ENCODE data around the gene CFAP119. TPM values are rescaled to one million over a fixed set of nuclear protein-coding genes. Genes with fewer than 3 reads are reported as not detected.

CFAP119 gene
- polyA plus RNA-seq, 4 donors, result 2.2 to 12.2 (median 8.5) TPM

DNA sequence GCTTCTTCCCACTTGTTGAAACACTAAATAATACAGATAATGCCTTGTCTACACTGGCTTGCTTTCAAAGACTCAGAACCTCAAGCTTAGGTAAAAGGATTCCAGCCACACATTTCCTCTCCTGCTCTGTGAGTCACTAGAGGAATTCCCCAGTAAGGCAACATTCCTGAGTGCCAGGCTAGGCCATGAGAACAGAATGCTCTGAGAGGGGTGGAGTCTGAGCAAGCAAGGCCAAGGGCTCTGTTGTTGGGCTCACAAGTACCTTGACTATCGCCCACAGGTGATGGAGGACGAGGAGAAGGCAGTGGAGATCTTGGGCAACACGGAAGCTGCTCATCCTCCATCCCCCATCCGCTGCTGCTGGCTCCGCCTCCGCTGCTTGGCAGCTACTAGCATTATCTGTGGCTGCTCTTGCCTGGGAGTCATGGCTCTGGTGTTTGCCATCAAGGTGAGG is 20.4 kb downstream of the CFAP119 start:
- DNase-seq (ENCODE audit: low read depth in 4 of 4, low spot score in 3 of 4), result no peak

DNA sequence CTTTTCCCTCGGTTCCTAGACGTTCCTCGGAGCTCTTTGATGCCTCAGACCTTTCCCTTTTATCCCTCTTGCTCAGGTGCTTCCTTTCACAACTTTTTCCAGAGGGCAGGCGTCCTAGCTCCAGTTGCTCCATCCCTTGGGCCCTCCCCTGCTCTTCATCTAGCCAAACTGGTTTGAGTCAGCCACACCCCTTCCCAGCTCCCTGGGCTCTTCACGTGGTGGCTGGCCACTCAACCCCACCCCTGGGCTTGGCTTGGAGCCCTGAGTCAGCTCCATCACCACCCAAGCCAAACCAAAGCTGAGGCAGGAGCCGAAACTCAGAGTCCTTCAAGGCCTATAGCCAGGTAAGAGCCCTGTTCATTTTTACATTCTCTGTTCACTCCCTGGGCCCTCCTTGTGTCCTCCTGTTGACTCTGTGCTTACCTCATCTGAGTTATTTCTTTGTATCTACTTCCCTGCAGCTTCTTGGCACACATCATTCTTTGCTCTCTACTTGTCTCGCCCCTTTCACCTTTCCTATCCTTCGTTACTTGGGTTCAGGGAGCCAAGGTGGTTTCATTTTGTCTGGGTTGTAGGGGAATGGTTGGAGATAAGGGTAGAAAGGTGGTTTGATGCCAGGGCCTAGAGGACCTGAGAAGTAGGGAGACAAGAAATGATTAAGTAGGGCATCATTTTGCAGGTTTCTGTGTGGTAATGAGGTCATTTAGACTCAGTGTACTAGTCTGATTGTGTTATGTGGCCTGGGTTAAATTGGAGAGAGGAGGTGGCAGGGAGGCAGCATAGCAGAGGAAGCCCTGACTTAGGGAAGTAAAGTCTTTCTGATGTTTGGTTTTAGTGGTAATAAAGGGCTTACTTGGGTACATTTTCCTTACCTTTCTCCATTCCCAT is 21.3 kb downstream of the CFAP119 start:
- DNase-seq (ENCODE audit: low read depth in 4 of 4, low spot score in 3 of 4), result peak in 2 of 4 donors; percentile 12 to 46

DNA sequence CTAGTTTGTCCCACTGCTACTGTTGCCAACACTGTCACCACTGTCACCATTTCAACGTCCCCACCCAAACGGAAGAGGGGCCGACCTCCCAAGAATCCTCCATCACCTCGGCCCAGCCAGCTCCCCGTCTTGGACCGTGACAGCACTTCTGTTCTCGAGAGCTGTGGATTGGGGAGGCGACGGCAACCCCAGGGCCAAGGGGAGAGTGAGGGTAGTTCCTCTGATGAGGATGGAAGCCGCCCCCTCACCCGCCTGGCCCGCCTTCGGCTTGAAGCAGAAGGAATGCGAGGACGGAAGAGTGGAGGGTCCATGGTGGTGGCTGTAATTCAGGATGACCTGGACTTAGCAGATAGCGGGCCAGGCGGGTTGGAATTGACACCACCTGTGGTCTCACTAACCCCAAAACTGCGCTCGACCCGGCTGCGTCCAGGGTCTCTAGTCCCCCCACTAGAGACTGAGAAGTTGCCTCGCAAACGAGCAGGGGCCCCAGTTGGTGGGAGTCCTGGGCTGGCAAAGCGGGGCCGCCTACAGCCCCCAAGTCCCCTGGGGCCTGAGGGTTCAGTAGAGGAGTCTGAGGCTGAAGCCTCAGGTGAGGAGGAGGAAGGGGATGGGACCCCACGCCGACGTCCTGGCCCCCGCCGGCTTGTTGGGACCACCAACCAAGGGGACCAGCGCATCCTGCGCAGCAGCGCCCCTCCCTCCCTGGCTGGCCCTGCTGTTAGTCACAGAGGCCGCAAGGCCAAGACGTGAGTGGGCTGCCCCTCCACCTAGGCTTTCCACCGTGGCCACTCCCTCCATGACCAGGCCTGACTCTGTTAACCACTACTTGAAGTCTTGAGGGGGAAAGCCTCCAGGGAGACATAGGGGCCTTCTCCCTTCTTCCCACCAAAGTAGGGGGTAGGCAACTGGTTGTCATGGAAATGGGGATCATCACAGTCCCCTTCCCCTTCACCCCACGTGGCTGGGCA is 22.6 kb downstream of the CFAP119 start:
- DNase-seq (ENCODE audit: low read depth in 4 of 4, low spot score in 3 of 4), result no peak

DNA sequence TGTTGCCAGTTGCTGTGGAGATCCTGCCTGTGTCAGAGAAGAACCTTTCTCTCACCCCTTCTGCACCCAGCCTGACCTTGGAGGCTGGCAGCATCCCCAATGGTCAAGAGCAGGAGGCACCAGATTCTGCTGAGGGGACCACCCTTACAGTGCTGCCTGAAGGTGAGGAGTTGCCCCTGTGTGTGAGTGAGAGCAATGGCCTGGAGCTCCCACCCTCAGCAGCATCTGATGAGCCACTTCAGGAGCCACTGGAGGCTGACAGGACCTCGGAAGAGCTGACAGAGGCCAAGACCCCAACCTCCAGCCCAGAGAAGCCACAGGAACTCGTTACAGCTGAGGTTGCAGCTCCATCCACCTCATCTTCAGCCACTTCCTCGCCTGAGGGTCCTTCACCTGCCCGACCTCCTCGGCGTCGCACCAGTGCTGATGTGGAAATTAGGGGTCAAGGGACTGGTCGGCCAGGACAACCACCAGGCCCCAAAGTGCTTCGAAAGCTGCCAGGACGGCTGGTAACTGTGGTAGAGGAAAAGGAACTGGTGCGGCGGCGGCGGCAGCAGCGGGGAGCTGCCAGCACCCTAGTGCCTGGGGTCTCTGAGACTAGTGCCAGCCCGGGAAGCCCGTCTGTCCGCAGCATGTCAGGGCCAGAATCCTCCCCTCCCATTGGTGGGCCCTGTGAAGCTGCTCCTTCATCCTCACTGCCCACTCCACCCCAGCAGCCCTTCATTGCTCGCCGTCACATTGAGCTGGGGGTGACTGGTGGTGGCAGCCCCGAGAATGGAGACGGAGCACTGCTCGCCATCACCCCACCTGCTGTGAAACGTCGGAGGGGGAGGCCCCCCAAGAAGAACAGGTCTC is 23.8 kb downstream of the CFAP119 start:
- DNase-seq (ENCODE audit: low read depth in 4 of 4, low spot score in 3 of 4), result no peak

DNA sequence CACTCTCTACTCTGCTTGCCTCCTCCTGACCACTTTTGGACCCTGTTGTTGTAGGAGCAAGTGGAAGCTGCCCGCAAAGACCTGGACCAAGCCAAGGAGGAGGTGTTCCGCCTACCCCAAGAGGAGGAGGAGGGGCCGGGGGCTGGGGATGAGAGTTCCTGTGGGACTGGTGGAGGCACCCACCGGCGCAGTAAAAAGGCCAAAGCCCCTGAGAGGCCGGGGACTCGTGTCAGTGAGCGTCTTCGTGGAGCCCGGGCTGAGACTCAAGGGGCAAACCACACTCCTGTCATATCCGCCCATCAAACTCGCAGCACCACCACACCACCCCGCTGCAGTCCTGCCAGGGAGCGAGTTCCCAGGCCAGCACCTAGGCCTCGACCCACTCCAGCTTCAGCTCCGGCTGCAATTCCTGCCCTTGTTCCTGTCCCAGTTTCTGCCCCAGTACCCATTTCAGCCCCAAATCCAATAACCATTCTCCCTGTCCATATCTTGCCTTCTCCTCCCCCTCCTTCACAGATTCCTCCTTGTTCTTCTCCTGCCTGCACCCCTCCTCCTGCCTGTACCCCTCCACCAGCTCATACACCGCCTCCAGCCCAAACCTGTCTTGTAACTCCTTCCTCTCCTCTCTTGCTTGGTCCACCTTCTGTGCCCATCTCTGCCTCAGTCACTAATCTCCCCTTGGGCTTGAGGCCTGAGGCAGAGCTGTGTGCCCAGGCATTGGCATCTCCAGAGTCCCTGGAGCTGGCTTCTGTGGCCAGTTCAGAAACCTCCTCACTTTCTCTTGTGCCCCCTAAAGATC is 24.7 kb downstream of the CFAP119 start:
- DNase-seq (ENCODE audit: low read depth in 4 of 4, low spot score in 3 of 4), result no peak

DNA sequence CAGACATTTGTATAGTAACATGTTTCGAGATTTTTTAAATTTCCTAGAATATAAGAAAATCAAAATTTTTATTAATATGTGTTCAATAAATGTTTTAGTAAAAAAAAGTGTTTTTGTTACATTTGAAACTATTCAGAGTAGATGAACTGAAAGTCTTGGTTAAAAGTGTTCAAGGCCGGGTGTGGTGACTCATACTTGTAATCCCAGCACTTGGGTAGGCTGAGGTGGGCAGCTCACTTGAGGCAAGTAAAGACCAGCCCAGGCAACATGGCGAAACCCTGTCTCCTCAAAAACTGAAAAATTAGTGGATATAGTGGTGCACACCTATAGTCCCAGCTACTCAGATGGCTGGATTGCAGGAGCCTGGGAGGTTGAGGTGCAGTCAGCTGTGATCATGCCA is 30.5 kb downstream of the CFAP119 start:
- no peak for DNase-seq (ENCODE audit: low read depth in 4 of 4, low spot score in 3 of 4)

DNA sequence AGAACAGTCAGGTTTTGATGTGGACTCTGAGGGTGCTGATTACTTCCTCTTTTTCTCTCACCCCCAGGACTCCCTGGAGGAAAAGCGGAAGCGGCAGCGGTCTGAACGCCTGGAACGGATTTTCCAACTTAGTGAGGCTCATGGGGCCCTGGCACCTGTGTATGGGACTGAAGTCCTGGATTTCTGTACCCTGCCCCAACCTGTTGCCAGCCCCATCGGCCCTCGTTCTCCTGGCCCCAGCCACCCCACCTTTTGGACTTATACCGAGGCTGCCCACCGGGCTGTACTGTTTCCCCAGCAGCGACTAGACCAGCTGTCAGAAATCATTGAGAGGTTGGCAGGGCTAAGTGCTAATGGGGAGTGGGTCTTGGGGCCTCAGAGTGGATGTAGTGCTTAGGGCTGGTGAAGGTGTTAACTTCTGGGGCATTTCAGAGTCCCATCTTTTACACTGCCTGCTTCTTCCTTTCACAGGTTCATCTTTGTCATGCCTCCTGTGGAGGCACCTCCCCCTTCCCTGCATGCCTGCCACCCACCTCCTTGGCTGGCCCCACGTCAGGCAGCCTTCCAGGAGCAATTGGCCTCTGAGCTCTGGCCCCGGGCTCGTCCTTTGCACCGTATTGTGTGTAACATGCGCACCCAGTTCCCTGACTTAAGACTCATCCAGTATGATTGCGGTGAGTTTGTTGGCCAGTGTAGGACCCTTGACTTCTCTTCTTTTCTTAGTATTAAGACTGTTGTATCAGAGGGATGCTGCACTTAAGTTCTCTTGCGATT is 32.8 kb downstream of the CFAP119 start:
- no peak for DNase-seq (ENCODE audit: low read depth in 4 of 4, low spot score in 3 of 4)

DNA sequence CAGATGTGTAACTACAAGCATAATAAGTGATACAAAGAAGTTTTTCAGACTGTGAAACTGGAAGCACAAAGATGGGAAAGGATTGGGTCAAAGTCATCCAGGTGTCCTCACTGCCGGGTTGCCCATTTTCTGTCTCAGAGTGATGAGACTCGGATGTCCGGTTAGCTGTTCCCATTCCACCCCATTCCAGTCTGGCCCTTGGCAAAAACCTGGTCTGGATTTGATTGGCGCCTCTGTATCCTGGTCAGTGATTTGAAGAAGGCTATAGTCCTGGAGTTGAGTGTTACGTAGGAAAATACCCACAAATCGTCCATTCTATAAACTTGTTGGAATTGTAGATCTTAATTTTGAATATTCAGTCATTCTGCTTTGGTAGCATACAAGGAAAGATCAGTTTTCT is 33.5 kb downstream of the CFAP119 start:
- DNase-seq (ENCODE audit: low read depth in 4 of 4, low spot score in 3 of 4), result no peak

DNA sequence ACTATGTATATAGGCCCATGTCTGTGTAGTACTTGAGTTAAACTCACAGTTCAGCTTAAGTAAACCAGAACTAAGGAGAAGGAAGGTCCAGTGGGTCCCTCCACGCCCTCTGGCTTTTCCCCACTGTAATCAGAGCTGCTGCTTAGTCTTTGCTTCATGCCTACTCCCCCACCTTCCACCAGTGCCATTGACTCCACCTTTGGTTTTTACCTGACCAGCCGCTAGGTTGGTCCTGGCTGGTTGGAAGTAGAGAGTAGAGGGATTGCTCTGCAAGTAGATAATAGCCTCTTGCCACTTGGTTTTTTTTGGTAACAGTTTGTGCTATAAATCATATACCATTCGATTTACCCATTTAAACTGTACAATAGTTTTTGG is 36.5 kb downstream of the CFAP119 start:
- no peak for DNase-seq (ENCODE audit: low read depth in 4 of 4, low spot score in 3 of 4)

DNA sequence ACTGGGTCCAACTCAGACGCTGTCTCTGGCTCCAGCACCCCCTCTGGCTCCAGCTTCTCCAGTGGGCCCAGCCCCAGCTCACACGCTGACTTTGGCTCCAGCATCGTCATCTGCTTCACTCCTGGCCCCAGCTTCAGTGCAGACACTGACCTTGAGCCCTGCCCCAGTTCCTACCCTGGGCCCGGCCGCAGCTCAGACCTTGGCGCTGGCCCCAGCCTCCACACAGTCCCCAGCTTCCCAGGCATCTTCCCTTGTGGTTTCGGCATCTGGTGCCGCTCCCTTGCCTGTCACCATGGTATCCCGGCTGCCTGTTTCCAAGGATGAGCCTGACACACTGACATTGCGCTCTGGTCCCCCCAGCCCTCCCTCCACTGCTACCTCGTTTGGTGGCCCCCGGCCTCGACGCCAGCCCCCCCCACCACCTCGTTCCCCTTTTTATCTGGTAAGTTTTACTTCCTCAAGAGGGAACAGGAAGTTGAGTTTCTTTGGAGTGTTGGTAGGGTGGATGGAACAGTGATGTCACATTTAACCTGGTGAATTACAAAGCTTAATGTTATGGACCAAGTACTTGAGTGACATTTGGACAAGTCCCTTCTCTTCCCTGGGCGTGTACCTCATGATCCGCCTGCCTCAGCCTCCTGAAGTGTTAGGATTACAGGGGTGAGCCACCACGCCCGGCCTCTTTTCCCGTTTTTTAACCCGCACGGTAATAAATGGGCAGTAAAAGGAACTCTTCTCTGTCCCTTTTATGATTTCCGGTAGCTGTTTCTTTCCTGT is 37.0 kb downstream of the CFAP119 start:
- DNase-seq (ENCODE audit: low read depth in 4 of 4, low spot score in 3 of 4), result no peak

DNA sequence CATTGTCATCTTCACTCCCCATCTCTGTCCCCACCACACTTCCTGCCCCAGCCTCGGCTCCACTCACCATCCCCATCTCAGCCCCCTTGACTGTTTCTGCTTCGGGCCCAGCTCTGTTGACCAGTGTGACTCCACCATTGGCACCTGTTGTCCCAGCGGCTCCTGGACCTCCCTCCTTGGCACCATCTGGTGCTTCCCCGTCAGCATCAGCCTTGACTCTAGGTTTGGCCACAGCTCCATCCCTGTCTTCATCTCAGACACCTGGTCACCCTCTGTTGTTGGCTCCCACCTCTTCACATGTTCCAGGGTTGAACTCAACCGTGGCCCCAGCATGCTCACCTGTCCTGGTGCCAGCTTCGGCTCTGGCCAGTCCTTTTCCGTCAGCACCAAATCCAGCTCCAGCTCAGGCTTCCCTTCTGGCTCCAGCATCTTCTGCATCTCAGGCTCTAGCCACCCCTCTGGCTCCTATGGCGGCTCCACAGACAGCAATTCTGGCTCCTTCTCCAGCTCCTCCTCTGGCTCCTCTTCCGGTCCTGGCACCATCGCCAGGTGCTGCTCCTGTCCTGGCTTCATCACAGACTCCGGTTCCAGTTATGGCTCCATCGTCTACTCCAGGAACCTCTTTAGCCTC is 38.0 kb downstream of the CFAP119 start:
- DNase-seq (ENCODE audit: low read depth in 4 of 4, low spot score in 3 of 4), result no peak

DNA sequence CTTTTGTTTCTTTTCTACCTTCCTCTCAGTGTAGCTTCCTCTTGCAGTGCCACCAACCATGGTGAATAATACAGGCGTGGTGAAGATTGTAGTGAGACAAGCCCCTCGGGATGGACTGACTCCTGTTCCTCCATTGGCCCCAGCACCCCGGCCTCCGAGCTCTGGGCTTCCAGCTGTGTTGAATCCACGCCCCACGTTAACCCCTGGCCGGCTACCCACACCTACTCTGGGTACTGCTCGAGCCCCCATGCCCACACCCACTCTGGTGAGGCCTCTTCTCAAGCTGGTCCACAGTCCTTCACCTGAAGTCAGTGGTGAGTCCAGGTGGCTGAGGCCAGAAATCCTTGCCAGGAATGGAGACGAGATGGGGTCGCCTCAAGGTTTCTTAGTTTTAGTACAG is 38.9 kb downstream of the CFAP119 start:
- DNase-seq (ENCODE audit: low read depth in 4 of 4, low spot score in 3 of 4), result no peak

DNA sequence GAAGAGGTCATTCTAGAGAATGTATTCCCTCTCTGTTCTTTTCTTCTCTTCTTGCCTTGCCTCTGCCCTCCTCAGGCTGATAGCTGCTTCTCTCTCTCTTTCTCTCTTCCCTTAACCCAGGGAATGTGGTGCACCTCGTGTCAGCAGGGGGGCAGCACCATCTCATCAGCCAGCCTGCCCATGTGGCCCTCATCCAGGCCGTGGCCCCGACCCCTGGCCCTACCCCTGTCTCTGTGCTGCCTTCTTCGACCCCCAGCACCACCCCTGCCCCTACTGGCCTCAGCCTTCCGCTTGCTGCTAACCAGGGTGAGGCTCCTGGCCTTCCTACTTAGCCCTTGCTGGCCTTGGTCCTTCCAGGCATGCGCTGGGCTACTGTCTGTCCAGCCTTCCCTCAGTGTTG is 39.4 kb downstream of the CFAP119 start:
- no peak for DNase-seq (ENCODE audit: low read depth in 4 of 4, low spot score in 3 of 4)

DNA sequence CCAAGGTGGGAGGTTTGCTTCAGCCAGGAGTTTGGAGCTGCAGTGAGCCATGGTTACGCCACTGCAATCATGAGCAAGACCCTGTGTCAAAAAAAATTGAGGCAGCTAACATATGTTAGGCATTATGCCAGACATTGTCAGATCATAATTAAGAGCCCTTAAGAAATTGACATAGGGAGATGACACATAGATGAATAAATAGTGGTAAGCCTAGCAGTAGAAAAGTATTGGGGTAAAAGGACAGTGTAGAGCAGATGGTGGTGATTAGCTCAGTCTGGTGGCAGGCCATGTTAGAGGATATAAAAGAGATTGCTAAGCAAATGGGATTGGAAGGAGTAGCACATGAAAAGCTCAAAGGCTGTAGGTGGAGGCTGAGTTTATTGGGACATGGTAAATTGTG is 40.3 kb downstream of the CFAP119 start:
- no peak for DNase-seq (ENCODE audit: low read depth in 4 of 4, low spot score in 3 of 4)

DNA sequence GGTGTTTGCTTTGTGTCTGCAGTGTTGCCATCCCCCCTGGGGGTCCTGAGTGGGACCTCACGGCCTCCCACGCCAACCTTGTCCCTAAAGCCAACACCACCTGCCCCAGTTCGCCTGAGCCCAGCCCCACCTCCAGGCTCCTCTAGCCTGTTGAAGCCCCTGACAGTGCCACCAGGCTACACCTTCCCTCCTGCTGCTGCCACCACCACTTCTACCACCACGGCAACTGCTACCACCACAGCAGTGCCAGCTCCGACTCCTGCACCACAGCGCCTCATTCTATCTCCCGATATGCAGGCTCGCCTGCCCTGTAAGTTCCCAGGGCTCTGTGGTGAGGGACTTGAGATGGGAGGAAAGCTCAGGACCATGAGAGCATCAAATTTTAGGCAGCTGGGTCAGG is 40.7 kb downstream of the CFAP119 start:
- no peak for DNase-seq (ENCODE audit: low read depth in 4 of 4, low spot score in 3 of 4)

DNA sequence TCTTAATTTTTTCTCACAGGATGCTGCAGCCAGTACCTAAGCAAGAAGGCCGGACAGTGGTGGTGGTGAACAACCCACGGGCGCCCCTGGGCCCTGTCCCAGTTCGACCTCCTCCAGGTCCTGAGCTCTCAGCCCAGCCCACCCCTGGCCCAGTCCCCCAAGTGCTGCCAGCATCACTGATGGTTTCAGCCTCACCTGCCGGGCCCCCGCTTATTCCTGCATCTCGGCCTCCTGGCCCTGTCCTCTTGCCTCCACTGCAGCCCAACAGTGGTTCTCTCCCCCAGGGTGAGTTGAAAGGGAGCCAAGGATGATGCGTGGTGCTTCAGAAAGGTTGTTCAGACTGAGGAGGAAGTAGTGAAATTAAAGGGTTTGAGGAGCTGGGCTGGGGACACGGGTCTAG is 41.2 kb downstream of the CFAP119 start:
- DNase-seq (ENCODE audit: low read depth in 4 of 4, low spot score in 3 of 4), result no peak

DNA sequence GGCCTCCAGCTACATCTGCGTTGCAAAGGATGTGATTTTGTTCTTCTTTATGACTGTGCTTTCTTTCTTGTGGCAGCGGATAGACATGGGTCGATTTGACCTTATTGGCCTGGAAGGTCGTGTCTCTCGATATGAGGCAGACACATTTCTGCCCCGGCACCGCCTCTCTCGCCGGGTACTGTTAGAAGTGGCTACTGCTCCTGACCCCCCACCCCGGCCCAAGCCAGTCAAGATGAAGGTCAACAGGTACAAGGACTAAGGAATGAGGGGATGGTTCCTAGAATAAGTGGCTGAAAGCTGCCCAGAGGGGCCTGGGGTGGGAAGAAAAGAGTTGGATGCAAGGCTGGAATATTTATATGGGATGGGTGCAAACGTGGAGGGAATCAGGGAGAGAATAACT is 41.8 kb downstream of the CFAP119 start:
- DNase-seq (ENCODE audit: low read depth in 4 of 4, low spot score in 3 of 4), result no peak

Measured in left renal pelvis (tissue), 4 donors.